HFFc6 (cell line): Measurements from ENCODE around the gene P2RX2. TPM values are rescaled to one million over a fixed set of nuclear protein-coding genes. Genes with fewer than 3 reads are reported as not detected.
"Not testable (repeated sequence)": the region's sequence is repeated elsewhere in the genome, so short reads cannot be mapped to it uniquely, and the experiment has no call there.

Experiments used
- DNase-seq: peaks from one replicate; pipeline ENCODE4 v3.0.0-alpha.2; 2018
- H3K27ac Mint-ChIP-seq: 2 replicates; pipeline ENCODE4 v1.8.0; 2020; ENCODE audit warnings: mild to moderate bottlenecking, mixed read lengths
- H3K27me3 Mint-ChIP-seq: 2 replicates; pipeline ENCODE4 v1.8.0; 2021; ENCODE audit warnings: mild to moderate bottlenecking, moderate library complexity, mixed read lengths; ENCODE audit not compliant: insufficient read depth
- H3K36me3 Mint-ChIP-seq: 2 replicates; pipeline ENCODE4 v1.8.0; 2021; ENCODE audit warnings: low read depth, mixed read lengths
- H3K4me1 Mint-ChIP-seq: 2 replicates; pipeline ENCODE4 v1.8.0; 2020; ENCODE audit warnings: low read depth, mixed read lengths
- H3K4me3 Mint-ChIP-seq: 2 replicates; pipeline ENCODE4 v1.8.0; 2020; ENCODE audit warnings: mild to moderate bottlenecking, moderate library complexity, mixed read lengths
- H3K9me3 Mint-ChIP-seq: 2 replicates; pipeline ENCODE4 v1.8.0; 2020; ENCODE audit warnings: mild to moderate bottlenecking, mixed read lengths
- total RNA-seq, 6 experiments: library from RNA; stranded (reverse); fragmentation: NEBNext Ultra II Directional; extraction: Animal tissue kit (Norgen Biotek cat#: 25700); gene quantifications; 2 replicates in 1 of 6; 3 replicates in 5 of 6; pipeline ENCODE4 v1.2.3, GENCODE V29; 2021
- TF ChIP-seq, protein P1 (sequence below): fragments of 200-600 bp; sonication (generic); IDR thresholded peaks from 2 replicates; pipeline ENCODE4 v1.5.0; 2021; ENCODE audit warnings: antibody characterized with exemption, mild to moderate bottlenecking

P2RX2 gene
- total RNA-seq, 6 experiments from 2014 or later = not detected

- DNase-seq = peak; percentile 81
- Mint-ChIP-seq H3K4me1 (peaks cover 20% of the 10 kb centered on the region), H3K27me3 (peaks cover 7% of the 10 kb centered on the region), H3K27ac (no peak overlapping the region), H3K9me3 (no peaks in the 10 kb centered on the region; the same call in 1 of the 2 replicates), H3K4me3 (no peak overlapping the region), H3K36me3 (no peaks in the 10 kb centered on the region)
- TF ChIP-seq, protein P1, sequence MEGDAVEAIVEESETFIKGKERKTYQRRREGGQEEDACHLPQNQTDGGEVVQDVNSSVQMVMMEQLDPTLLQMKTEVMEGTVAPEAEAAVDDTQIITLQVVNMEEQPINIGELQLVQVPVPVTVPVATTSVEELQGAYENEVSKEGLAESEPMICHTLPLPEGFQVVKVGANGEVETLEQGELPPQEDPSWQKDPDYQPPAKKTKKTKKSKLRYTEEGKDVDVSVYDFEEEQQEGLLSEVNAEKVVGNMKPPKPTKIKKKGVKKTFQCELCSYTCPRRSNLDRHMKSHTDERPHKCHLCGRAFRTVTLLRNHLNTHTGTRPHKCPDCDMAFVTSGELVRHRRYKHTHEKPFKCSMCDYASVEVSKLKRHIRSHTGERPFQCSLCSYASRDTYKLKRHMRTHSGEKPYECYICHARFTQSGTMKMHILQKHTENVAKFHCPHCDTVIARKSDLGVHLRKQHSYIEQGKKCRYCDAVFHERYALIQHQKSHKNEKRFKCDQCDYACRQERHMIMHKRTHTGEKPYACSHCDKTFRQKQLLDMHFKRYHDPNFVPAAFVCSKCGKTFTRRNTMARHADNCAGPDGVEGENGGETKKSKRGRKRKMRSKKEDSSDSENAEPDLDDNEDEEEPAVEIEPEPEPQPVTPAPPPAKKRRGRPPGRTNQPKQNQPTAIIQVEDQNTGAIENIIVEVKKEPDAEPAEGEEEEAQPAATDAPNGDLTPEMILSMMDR = no peak
These were observed 24.6 kb upstream of the P2RX2 start for GRCh38 chr12:132593938-132594358.

GRCh38 chr12:132595183-132595582, 23.4 kb upstream of the P2RX2 start:
- H3K36me3 Mint-ChIP-seq = no peaks in the 10 kb centered on the region
- H3K4me1 Mint-ChIP-seq = peaks cover 20% of the 10 kb centered on the region
- H3K9me3 Mint-ChIP-seq = no peaks in the 10 kb centered on the region
- DNase-seq = no peak
- H3K4me3 Mint-ChIP-seq = no peak overlapping the region
- no peak overlapping the region for H3K27ac Mint-ChIP-seq
- TF ChIP-seq, protein P1 = no peak
- peaks cover 5% of the 10 kb centered on the region for H3K27me3 Mint-ChIP-seq

DNA sequence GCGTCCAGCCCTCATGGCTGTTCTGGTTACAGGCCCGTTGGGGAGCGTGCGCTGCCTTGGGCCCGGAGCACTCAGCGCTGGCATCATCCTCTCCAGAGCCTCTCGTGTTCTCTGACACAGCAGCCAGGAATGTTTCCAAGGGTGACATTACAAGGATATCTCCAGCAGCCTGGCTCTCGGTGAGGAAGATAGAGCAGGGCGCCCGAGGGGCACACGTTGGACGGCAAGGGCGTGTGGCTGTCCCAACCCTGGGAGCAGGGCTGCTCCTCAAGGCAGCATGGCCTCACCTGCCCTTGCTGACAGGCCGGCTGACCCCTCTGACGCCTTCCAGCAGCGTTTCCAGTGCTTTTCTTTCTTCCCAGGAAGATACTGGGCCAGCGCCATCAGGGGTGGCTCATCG, 22.6 kb upstream of the P2RX2 start:
- Mint-ChIP-seq H3K4me1 (peaks cover 20% of the 10 kb centered on the region), H3K36me3 (no peaks in the 10 kb centered on the region), H3K4me3 (peak overlapping the region; percentile 47), H3K9me3 (no peaks in the 10 kb centered on the region), H3K27me3 (peaks cover 7% of the 10 kb centered on the region), H3K27ac (no peak overlapping the region)
- TF ChIP-seq, protein P1 = no peak
- peak; percentile 30 for DNase-seq

DNA sequence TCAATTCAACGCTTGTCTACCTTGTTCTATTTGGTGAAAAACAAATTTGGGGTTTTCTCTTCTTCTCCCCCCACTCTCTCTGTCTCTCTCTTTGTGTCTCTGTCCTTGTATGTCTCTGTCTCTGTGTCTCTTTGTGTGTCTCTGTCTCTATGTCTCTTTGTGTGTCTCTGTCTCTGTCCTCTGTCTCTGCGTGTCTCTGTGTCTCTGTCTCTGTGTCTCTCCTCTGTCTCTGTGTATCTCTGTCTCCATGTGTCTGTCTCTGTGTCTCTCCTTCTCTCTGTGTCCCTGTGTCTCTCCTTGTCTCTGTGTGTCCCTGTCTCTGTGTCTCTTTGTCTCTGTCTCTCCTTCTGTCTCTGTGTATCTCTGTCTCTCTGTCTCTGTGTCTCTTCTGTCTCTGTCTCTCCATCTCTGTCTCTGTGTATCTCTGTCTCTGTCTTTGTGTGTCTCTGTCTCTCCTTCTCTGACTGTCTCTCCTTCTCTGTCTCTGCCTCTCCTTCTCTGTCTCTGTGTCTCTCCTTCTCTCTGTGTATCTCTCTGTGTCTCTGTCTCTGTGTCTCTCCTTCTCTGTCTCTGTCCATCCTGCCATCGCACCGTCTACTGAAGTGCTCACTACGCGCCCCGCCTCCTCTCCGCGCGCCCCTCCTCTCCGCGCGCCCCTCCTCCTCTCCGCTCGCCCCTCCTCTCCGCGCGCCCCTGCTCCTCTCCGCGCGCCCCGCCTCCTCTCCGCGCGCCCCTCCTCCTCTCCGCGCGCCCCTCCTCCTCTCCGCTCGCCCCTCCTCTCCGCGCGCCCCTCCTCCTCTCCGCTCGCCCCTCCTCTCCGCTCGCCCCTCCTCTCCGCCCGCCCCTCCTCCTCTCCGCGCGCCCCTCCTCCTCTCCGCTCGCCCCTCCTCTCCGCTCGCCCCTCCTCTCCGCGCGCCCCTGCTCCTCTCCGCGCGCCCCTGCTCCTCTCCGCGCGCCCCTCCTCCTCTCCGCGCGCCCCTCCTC, 21.0 kb upstream of the P2RX2 start:
- H3K4me1 Mint-ChIP-seq = peaks cover 20% of the 10 kb centered on the region
- DNase-seq = peak; percentile 24
- H3K27ac Mint-ChIP-seq = peak overlapping the region; percentile 34
- peaks cover 11% of the 10 kb centered on the region for H3K27me3 Mint-ChIP-seq
- no peaks in the 10 kb centered on the region for H3K9me3 Mint-ChIP-seq
- no peaks in the 10 kb centered on the region for H3K36me3 Mint-ChIP-seq
- TF ChIP-seq, protein P1 = no peak
- H3K4me3 Mint-ChIP-seq = peak overlapping the region; percentile 91

DNA sequence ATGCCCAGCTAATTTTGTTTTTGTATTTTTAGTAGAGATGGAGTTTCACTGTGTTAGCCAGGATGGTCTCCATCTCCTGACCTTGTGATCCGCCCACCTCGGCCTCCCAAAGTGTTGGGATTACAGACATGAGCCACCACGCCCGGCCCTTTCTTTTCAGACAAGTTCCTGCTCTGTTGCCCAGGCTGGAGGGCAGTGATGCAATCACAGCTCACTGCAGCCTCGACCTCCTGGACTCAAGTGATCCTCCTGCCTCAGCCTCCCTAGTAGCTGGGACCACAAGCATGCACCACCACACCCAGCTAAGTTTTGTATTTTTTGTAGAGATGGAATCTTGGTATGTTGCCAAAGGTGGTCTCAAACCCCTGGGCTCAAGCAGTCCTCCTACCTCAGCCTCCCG, 19.1 kb upstream of the P2RX2 start:
- not testable (repeated sequence) for H3K9me3 Mint-ChIP-seq, H3K4me3 Mint-ChIP-seq

More for the DNA sequence above, 19.1 kb upstream of the P2RX2 start:
- not testable (repeated sequence) for H3K36me3 Mint-ChIP-seq, H3K27ac Mint-ChIP-seq, DNase-seq
- peaks cover 20% of the 10 kb centered on the region for H3K27me3 Mint-ChIP-seq
- peaks cover 20% of the 10 kb centered on the region for H3K4me1 Mint-ChIP-seq
